Activated T-helper 17 cell treated with anti-CD3 and anti-CD28 coated beads, Interleukin-2, amount 50 U/mL, for 72 hours (primary cell): Measurements from ENCODE around the gene SSH2. TPM values are rescaled to one million over a fixed set of nuclear protein-coding genes. Genes with fewer than 3 reads are reported as not detected.
"Not testable (repeated sequence)": the region's sequence is repeated elsewhere in the genome, so short reads cannot be mapped to it uniquely, and the experiment has no call there.

Experiments used
- ATAC-seq: fragments of 150-1000 bp; cut with Tn5 transposase; replicated peaks from 2 replicates; pipeline ENCODE4 v1.10.0; 2021; ENCODE audit warnings: mild to moderate bottlenecking, moderate library complexity
- H3K27ac Mint-ChIP-seq: one replicate; pipeline ENCODE4 v1.8.0; 2022; ENCODE audit warnings: mixed read lengths
- H3K27me3 Mint-ChIP-seq: one replicate; pipeline ENCODE4 v1.8.0; 2022; ENCODE audit warnings: mixed read lengths
- H3K36me3 Mint-ChIP-seq: one replicate; pipeline ENCODE4 v1.8.0; 2022; ENCODE audit warnings: low read depth, mild to moderate bottlenecking, mixed read lengths
- H3K4me1 Mint-ChIP-seq: one replicate; pipeline ENCODE4 v1.8.0; 2022; ENCODE audit warnings: mixed read lengths
- H3K4me3 Mint-ChIP-seq: one replicate; pipeline ENCODE4 v1.8.0; 2022; ENCODE audit warnings: mild to moderate bottlenecking, mixed read lengths
- H3K9me3 Mint-ChIP-seq: one replicate; pipeline ENCODE4 v1.8.0; 2022; ENCODE audit warnings: mixed read lengths
- total RNA-seq, 2 donors: library from RNA; stranded (reverse); gene quantifications; one replicate each; pipeline ENCODE4 v1.2.3, GENCODE V29; 2022

SSH2 gene
- total RNA-seq, 2 donors from 2014 or later, result 49.7 to 50.0 TPM

- no peaks in the 10 kb centered on the region for H3K4me1 Mint-ChIP-seq
- no peak for ATAC-seq
- H3K27me3 Mint-ChIP-seq, result no peaks in the 10 kb centered on the region
- no peaks in the 10 kb centered on the region for H3K9me3 Mint-ChIP-seq
- H3K4me3 Mint-ChIP-seq, result no peak within 1 kb of the TSS
- no peaks in the 10 kb centered on the region for H3K36me3 Mint-ChIP-seq
- no peak within 1 kb of the TSS for H3K27ac Mint-ChIP-seq
These were observed 11.3 kb upstream of the SSH2 start, which contains the start of gene EFCAB5 for GRCh38 chr17:29941334-29941733. TSS of gene EFCAB5 (plus strand) at chr17:29941634. CDS start at chr17:29941797, 163 bp downstream.

- ATAC-seq, result no peak
- Mint-ChIP-seq H3K27ac (no peak overlapping the region), H3K9me3 (no peaks in the 10 kb centered on the region), H3K4me3 (no peak overlapping the region), H3K36me3 (no peaks in the 10 kb centered on the region), H3K27me3 (no peaks in the 10 kb centered on the region), H3K4me1 (no peaks in the 10 kb centered on the region)
These were observed 6.7 kb upstream of the SSH2 start for GRCh38 chr17:29936724-29937123.

DNA sequence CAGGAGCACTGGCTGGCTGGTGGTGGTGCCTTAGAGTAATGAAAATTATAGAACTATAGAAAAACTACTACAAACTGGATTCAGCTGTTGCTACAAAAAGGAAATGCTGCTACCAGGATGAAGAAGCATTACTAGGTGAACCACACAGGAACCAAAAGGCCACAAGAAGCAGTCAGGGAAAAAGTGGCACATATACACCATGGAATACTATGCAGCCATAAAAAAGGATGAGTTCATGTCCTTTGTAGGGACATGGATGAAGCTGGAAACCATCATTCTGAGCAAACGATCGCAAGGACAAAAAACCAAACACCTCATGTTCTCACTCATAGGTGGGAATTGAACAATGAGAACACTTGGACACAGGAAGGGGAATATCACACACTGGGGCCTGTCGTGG is 5.9 kb upstream of the SSH2 start:
- H3K4me1 Mint-ChIP-seq, ATAC-seq, H3K36me3 Mint-ChIP-seq, H3K9me3 Mint-ChIP-seq, H3K27me3 Mint-ChIP-seq, H3K4me3 Mint-ChIP-seq, H3K27ac Mint-ChIP-seq: not testable (repeated sequence)

DNA sequence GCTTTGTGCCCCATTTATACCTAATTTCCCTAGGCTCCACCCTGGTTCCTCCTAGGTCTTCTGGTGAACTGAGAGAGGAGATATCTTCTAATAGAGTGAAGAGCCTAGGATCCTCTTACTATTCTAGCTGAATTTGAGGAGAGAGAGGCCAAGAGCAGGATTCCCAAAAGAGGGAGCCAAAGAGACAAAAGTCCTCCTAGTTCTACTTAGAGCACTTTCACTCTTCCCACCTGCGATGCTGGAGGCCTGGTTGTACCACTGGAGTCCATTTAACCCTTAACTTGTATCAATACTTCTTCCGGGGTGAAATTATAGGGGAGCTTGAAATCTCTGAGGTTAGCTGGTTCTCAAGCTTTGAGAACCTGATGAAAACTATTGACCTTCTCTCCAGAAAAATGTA is 3.4 kb upstream of the SSH2 start:
- ATAC-seq, result no peak
- Mint-ChIP-seq H3K27me3 (no peaks in the 10 kb centered on the region), H3K27ac (no peak overlapping the region), H3K4me3 (no peak overlapping the region), H3K36me3 (peaks cover 10% of the 10 kb centered on the region), H3K4me1 (no peaks in the 10 kb centered on the region), H3K9me3 (no peaks in the 10 kb centered on the region)

DNA sequence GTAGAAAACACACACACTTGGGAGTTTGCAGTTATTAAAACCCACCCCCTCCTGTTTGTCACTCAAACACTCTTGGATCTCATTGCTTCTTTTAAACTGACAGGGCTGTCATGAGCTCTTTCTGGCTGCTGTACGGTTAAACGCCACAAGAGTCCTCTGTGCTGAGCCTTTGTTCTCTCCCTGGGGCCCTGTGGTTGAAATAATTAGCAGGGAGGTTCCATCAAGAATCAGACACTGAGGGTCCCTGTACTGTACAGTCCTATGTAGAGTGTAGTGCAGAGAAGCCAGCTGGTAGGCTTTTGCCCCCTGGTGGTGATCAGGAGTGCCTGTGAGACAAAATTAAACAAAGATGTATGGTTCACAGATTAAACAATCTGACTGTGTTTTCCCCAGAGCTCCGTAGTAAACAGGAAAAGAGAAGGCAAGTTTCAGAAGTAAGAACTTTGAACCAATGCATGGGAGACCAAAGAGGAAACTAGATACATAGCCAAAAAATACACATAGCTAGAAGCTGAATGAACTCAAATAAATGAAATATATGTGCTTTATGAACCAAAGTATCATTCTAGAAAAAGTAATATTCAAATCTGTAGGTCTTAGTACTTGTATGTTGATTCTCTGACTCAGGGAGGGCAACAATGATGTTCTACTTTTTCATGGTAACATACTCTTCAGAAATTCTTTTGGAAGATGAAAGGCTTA is 1.4 kb upstream of the SSH2 start:
- H3K27me3 Mint-ChIP-seq, result no peaks in the 10 kb centered on the region
- H3K4me1 Mint-ChIP-seq, result peaks cover 14% of the 10 kb centered on the region
- H3K36me3 Mint-ChIP-seq, result peaks cover 16% of the 10 kb centered on the region
- ATAC-seq, result peak; percentile 70
- no peak overlapping the region for H3K27ac Mint-ChIP-seq
- H3K9me3 Mint-ChIP-seq, result no peaks in the 10 kb centered on the region
- H3K4me3 Mint-ChIP-seq, result no peak overlapping the region

DNA sequence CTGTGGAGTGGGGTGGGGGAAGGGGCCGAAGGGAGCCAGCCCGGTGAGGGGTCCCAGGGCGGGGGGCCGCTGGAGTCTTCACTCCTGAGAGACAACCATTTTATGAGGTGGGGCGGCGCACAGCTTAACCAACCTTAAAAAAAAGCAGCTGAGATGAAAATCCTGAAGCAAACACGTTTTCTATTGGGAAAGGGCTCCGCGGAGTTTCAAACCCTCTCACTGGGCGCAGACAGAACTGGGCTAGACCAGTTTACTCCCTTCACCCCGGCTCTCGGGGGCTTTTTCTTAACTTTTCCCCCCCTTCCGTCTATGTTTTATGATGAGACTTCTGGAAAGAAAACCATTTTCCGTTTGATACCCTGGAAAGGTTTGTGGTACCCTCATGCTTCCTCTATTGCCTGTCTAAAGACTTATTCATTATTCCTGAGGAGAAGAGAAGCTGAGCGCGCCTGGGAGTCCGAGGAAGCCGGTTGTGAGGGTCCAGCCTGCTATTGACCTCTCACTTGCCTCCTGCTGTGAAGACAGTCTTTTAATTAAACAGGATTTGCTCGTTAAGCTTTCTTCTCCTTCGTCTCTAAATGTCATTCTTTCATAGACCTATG is 482 bp upstream of the SSH2 start:
- Mint-ChIP-seq H3K27ac (no peak overlapping the region), H3K36me3 (peaks cover 23% of the 10 kb centered on the region), H3K4me1 (peaks cover 15% of the 10 kb centered on the region), H3K27me3 (no peaks in the 10 kb centered on the region), H3K4me3 (no peak overlapping the region), H3K9me3 (no peaks in the 10 kb centered on the region)
- peak; percentile 20 for ATAC-seq

DNA sequence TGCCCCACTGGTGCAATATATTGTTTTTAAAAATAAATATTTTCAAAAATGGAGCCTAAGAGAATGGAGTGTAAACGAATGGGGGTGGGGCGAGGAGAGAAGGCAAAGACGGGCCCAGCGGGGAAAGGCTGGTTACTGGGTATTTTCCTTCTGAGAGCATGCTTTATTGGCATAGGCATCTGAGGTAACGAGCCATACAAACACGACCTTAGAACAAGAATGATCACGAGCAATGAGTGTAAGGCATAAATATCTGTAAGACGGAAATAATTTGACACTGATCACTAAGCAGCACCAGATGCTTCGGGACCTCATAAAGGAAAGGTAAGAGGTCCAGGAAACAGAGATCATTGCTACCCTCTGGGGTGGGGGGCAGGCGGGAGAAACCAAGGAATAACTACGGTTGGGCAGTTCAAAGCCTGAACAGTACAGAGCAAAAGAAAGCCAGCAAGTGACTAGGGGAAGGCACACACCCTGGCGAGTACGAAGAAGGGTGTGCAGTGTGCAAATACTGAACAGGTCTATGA is 959 bp downstream of the SSH2 start:
- Mint-ChIP-seq H3K27ac (no peak overlapping the region), H3K9me3 (no peaks in the 10 kb centered on the region), H3K4me1 (peaks cover 15% of the 10 kb centered on the region), H3K36me3 (peaks cover 26% of the 10 kb centered on the region), H3K27me3 (no peaks in the 10 kb centered on the region), H3K4me3 (no peak overlapping the region)
- no peak for ATAC-seq

- H3K9me3 Mint-ChIP-seq, result no peaks in the 10 kb centered on the region
- no peaks in the 10 kb centered on the region for H3K27me3 Mint-ChIP-seq
- H3K27ac Mint-ChIP-seq, result no peak overlapping the region
- H3K4me1 Mint-ChIP-seq, result peaks cover 15% of the 10 kb centered on the region
- H3K36me3 Mint-ChIP-seq, result peaks cover 26% of the 10 kb centered on the region
- ATAC-seq, result no peak
- H3K4me3 Mint-ChIP-seq, result no peak overlapping the region
These were observed 2.5 kb downstream of the SSH2 start for GRCh38 chr17:29927546-29927945.

GRCh38 chr17:29924786-29925185 is 5.2 kb downstream of the SSH2 start:
- no peaks in the 10 kb centered on the region for H3K9me3 Mint-ChIP-seq
- H3K4me3 Mint-ChIP-seq, result no peak overlapping the region
- peaks cover 21% of the 10 kb centered on the region for H3K4me1 Mint-ChIP-seq
- ATAC-seq, result no peak
- H3K27me3 Mint-ChIP-seq, result no peaks in the 10 kb centered on the region
- H3K36me3 Mint-ChIP-seq, result peaks cover 26% of the 10 kb centered on the region
- H3K27ac Mint-ChIP-seq, result no peak overlapping the region

DNA sequence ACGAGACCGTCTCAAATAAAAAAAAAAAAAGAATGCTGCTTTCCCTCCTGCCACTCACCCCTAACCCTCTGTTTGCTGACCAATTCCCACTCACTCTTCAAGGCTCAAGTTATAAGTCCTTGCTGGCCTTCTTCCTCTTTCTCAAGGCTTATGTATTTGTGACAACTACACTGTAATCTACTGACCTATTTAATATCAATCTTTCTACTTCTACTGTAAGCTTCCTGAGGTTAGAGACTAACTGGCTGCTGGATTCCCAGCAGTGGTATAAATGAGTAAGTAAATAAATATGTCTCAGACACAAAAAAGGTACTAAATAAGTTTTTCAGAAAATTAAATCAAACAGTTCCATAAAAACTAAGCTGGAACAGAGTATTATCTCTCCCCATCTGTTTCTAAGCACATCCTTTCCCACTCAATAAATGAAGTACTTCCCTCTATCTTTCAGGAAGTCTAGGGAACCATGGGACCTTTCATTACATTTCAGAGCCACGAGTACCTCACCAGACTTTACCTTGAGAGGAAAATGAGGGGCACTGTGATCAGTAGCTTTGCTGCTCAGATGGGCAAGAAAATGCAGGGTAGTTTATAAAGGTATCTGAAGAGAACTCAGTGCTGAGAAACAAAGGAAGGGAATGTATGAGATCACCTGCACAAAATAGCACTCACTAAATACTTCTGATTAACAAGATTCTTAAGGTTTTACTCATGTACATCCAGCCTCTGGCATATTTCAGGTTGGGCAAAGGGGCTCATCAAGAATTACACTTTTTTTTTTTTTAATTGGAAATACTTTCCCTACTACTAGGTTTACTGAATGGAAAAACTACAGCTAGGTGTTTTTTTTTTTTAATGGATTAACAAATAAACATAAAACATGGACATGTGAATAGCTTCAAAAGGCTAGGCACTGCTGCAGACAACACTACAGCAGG is 10.8 kb downstream of the SSH2 start:
- ATAC-seq, result no peak
- Mint-ChIP-seq H3K4me1 (peaks cover 6% of the 10 kb centered on the region), H3K27me3 (no peaks in the 10 kb centered on the region), H3K4me3 (no peak overlapping the region), H3K36me3 (no peaks in the 10 kb centered on the region), H3K9me3 (no peaks in the 10 kb centered on the region), H3K27ac (no peak overlapping the region)

DNA sequence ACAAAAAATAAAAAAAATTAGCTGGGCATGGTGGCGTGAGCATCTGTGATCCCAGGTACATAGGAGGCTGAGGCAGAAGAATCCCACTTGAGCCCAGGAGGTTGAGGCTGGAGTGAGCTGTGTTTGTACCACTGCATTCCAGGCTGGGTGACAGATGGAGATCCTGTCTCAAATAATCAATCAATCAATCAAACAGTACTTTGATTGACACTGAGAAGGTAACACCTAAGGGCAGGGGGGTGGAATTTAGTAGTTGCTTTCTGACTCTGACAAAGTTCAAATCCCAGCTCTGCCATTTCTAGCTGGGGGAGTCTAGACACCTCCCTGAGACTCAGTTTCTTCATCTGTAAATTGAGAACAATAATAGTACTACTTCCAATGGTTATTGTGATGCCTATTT is 12.0 kb downstream of the SSH2 start:
- no peak for ATAC-seq
- Mint-ChIP-seq H3K9me3 (no peaks in the 10 kb centered on the region), H3K4me1 (peaks cover 6% of the 10 kb centered on the region), H3K27me3 (no peaks in the 10 kb centered on the region), H3K4me3 (no peak overlapping the region), H3K27ac (no peak overlapping the region), H3K36me3 (no peaks in the 10 kb centered on the region)

GRCh38 chr17:29914819-29915537 is 15.1 kb downstream of the SSH2 start:
- Mint-ChIP-seq H3K4me1 (peaks cover 4% of the 10 kb centered on the region), H3K4me3 (no peak overlapping the region), H3K27me3 (no peaks in the 10 kb centered on the region), H3K27ac (no peak overlapping the region), H3K36me3 (no peaks in the 10 kb centered on the region), H3K9me3 (no peaks in the 10 kb centered on the region)
- ATAC-seq, result no peak

DNA sequence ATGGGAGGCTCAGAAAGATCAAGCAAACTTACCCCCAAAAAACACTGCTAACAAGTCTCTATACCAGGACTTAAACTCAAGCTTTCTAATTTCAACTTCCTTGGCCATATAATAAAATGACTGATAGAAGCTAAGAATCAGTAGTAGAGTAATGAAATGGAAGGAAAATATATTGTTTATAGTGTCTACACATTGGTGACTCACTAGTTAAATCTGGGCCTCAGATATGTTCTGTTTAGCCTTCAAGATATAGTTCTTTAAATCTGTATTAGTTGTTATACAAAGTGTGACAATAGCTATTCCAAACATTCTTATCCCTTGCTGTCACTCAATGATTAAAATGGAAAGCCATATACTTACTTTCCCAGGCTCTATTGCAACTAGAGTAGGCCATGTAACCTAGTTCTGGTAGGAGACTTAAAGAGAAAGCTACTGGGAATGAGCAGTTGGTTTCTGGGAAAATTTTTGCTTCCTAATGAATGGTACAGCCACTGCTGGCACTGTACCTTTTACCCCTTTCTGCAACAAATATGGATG is 18.3 kb downstream of the SSH2 start:
- H3K27ac Mint-ChIP-seq, result no peak overlapping the region
- H3K4me3 Mint-ChIP-seq, result no peak overlapping the region
- no peak for ATAC-seq
- H3K36me3 Mint-ChIP-seq, result no peaks in the 10 kb centered on the region
- peaks cover 4% of the 10 kb centered on the region for H3K4me1 Mint-ChIP-seq
- no peaks in the 10 kb centered on the region for H3K9me3 Mint-ChIP-seq
- no peaks in the 10 kb centered on the region for H3K27me3 Mint-ChIP-seq
